ENCODE data around the gene C2orf76. TPM values are rescaled to one million over a fixed set of nuclear protein-coding genes. Genes with fewer than 3 reads are reported as not detected.
"Not testable (repeated sequence)": the region's sequence is repeated elsewhere in the genome, so short reads cannot be mapped to it uniquely, and the experiment has no call there.

Gene C2orf76
- total RNA-seq, 2 experiments from 2014 or later, result 8.9 to 9.9 TPM

DNA sequence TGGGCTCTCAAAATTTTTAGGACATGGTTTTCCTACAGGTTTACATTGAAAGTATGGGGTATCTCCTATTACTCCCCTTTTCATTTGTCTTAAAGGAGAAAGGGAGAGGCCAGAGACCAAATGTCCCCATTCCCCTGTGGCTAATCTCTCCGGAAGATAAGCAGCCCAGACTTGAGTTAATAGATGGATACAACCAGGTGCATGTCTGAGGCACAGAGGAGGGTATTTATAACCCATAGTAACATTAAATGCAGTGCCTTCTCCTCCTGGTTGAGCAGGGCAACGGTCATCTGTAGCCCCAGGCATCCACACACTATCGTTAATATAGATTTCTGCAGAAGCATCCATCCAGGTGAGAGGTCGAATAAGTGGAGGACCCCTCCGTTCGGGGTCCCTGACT is 9.8 kb upstream of the C2orf76 start:
- H3K27me3 Mint-ChIP-seq; H3K9me3 Mint-ChIP-seq (ENCODE audit: low read depth); ATAC-seq; CTCF ChIA-PET; H3K4me3 Mint-ChIP-seq; DNase-seq; intact Hi-C loops (cut with DNase I, micrococcal nuclease); POLR2A ChIA-PET; H3K27ac Mint-ChIP-seq; H3K4me1 Mint-ChIP-seq: not testable (repeated sequence)
- H3K36me3 Mint-ChIP-seq (ENCODE audit: low read depth), result peaks cover 37% of the 10 kb centered on the region

DNA sequence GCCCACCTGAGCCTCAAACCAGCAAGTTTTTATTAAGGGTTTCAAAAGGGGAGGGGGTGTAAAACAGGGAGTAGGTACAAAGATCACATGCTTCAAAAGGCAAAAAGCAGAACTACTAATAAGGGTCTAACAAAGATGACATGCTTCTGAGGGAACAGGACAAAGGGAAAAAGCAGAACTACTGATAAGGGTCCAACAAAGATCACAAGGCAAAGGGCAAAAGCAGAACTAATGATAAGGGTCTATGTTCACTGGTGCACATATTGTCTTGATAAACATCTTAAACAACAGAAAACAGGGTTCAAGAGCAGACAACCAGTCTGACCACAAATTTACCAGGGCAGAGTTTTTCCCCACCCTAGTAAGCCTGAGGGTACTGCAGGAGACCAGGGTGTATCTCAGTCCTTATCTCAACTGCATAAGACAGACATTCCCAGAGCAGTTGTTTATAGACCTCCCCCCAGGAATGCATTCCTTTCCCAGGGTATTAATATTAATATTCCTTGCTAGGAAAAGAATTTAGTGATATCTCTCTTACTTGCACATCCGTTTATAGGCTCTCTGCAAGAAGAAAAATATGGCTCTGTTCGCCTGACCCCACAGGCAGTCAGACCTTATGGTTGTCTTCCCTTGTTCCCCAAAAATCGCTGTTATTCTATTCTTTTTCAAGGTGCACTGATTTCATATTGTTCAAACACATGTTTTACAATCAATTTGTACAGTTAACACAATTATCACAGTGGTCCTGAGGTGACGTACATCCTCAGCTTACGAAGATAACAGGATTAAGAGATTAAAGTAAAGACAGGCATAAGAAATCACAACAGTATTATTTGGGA is 7.5 kb upstream of the C2orf76 start:
- CTCF ChIA-PET, result interaction anchor here (0.7 kb wide), 1 partner anchor 128 kb away, joined by 4 read pairs; no protein-coding TSS in a partner anchor
- intact Hi-C loops (cut with DNase I, micrococcal nuclease); H3K27me3 Mint-ChIP-seq; H3K4me3 Mint-ChIP-seq; H3K9me3 Mint-ChIP-seq (ENCODE audit: low read depth); POLR2A ChIA-PET; H3K4me1 Mint-ChIP-seq; ATAC-seq; DNase-seq; H3K27ac Mint-ChIP-seq: not testable (repeated sequence)
- H3K36me3 Mint-ChIP-seq (ENCODE audit: low read depth), result peaks cover 55% of the 10 kb centered on the region

DNA sequence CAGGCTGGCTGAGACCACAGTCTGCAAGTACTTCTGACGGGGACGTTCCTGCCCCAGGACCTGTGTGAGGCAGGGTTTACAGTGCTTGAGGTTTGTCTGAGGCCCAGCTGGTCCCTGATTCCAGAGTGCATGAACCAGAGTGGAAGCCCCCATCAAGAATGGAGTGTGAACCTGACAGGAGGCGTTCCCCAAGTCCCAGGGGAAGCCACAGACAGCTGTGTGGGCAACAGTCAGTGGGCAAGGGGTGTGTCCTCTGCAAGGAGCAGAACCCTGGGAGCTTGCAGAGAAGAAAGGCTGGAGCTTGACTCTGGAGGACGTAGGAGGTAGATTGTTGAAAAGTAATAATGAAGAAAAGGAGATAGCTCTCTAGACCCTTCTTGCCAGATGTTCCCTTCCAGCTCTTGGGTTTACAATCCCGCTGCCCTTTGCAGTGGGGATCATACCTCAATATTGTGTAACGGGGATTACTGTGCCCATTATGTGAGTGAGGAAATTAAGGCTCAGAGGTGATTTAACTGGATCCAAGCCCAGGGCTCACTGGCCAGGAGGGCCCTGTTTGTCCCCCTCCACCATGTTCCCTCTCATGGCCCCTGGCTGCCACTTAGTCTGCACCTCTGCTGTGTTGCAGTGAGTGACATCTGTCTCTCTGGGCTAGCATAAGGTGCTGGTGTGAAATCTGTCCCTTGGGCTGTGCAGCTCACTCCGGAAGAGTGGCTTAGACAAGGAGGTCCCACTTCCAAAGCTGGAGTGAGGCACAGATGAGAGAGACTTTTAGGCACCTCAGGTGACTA is 6.3 kb upstream of the C2orf76 start:
- CTCF ChIA-PET, result no interaction called here
- Mint-ChIP-seq H3K4me1 (peaks cover 13% of the 10 kb centered on the region), H3K9me3 (ENCODE audit: low read depth) (peaks cover 4% of the 10 kb centered on the region), H3K36me3 (ENCODE audit: low read depth) (peaks cover 63% of the 10 kb centered on the region), H3K27me3 (no peaks in the 10 kb centered on the region), H3K4me3 (no peak overlapping the region), H3K27ac (no peak overlapping the region)
- ATAC-seq, result no peak
- no peak for DNase-seq
- POLR2A ChIA-PET, result no interaction called here
- intact Hi-C loops (cut with DNase I, micrococcal nuclease), result no loop called here

DNA sequence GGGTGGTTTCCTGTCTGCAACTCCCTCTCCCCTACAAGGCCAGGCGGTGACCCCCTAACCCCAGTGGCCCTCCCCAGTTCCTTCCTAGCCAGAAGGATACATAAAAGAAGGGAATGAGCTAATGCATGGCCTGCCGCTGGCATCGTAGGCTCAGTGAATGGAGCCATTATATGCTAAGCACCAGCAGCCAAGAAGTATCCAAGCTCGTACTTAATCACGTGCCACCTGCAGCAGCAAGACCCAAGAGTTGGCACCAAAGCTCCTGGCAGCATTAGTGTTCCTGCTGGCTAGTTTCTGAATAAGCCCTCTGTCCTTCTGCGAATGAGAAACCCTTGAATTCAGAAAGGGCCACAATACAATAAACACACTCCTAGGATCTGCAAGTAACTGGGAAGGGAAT is 4.5 kb upstream of the C2orf76 start:
- no peak for DNase-seq
- Mint-ChIP-seq H3K4me3 (no peak overlapping the region), H3K27me3 (no peaks in the 10 kb centered on the region), H3K36me3 (ENCODE audit: low read depth) (peaks cover 68% of the 10 kb centered on the region), H3K4me1 (peaks cover 16% of the 10 kb centered on the region), H3K9me3 (ENCODE audit: low read depth) (peaks cover 4% of the 10 kb centered on the region), H3K27ac (no peak overlapping the region)
- intact Hi-C loops (cut with DNase I, micrococcal nuclease), result no loop called here
- ATAC-seq, result no peak
- CTCF ChIA-PET, result no interaction called here
- POLR2A ChIA-PET, result no interaction called here

DNA sequence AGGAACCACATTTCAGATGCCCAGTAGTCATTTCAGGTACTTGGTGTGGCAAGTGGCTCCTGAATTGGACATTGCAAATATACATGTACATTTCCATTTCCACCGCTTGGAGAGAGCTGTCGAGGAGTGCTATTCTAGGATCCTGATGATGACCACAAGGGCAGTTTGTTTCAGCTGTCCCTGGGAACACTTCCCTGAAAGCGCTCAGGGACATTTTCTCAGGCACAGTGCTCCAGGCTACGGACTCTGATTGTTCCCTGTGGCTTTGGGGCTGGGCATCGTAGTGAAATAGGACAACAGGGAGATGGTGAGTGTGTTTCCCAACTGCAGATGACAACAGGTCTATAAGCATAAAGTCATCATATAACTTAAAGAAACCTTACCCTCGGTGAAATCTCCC is 3.2 kb upstream of the C2orf76 start:
- peak overlapping the region; percentile 21 for H3K4me3 Mint-ChIP-seq
- H3K27me3 Mint-ChIP-seq, result no peaks in the 10 kb centered on the region
- H3K4me1 Mint-ChIP-seq, result peaks cover 28% of the 10 kb centered on the region
- ATAC-seq (no peak), DNase-seq (no peak)
- CTCF ChIA-PET, result no interaction called here
- H3K27ac Mint-ChIP-seq, result no peak overlapping the region
- intact Hi-C loops (cut with DNase I, micrococcal nuclease), result loop anchor here (5.0 to 10.0 kb wide), 7 partner anchors 47 to 1358 kb away; partner anchors contain the start of genes CCDC93 (in 1 of the 2), EPB41L5 (in 1 of the 2), INSIG2 (in 1 of the 2) and PTPN4 (in 1 of the 2)
- POLR2A ChIA-PET, result no interaction called here
- H3K9me3 Mint-ChIP-seq (ENCODE audit: low read depth), result peaks cover 4% of the 10 kb centered on the region
- peaks cover 72% of the 10 kb centered on the region for H3K36me3 Mint-ChIP-seq (ENCODE audit: low read depth)

DNA sequence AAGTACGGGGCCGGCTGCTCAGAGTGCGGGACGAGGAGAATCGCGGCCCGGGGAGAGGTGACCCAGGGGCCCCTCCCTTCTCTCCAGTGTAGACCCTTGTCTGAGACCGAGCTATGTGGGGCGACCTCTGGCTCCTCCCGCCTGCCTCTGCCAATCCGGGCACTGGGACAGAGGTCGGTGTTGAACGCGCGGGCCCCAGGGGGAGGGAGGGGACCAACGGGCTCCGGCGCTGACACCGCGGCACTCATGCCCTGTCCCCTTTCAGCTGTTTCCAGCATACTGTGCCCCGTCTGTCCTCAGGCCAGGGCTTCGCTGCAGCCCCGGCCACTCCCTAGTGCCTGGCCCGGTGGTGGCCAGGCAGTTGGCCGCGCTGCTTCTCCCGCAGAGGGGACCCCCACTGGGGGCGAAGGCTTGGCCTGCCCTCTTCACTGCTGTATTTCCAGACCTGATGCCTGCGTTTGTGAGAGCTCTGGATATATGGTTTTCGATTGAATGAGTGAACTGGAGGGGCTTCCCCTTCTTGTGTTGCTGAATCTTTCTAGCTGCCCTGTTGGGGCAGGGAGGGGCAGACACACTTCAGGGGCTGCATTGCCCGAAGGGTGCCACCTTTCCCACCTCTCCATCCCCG is 952 bp upstream of the C2orf76 start:
- H3K27me3 Mint-ChIP-seq, result no peaks in the 10 kb centered on the region
- peak overlapping the region; percentile 92 for H3K4me3 Mint-ChIP-seq
- H3K9me3 Mint-ChIP-seq (ENCODE audit: low read depth), result no peaks in the 10 kb centered on the region
- H3K4me1 Mint-ChIP-seq, result peaks cover 36% of the 10 kb centered on the region
- ChIA-PET POLR2A (interaction anchor here (0.8 kb wide), 1 partner anchor 313 kb away, joined by 3 read pairs; no protein-coding TSS in a partner anchor), CTCF (interaction anchor here (0.6 to 1.0 kb wide), 2 partner anchors 10 to 486 kb away, joined by 3 to 5 read pairs; no protein-coding TSS in a partner anchor)
- peaks cover 53% of the 10 kb centered on the region for H3K36me3 Mint-ChIP-seq (ENCODE audit: low read depth)
- ATAC-seq (peak; percentile 43), DNase-seq (peak; percentile 74)
- intact Hi-C loops (cut with DNase I, micrococcal nuclease), result loop anchor here (1.0 to 10.0 kb wide), 13 partner anchors 50 to 1553 kb away; partner anchors contain the start of genes PTPN4 (in 2 of the 2), CCDC93 (in 1 of the 2), DDX18 (in 1 of the 2) and EPB41L5 (in 1 of the 2)
- H3K27ac Mint-ChIP-seq, result peak overlapping the region; percentile 95

DNA sequence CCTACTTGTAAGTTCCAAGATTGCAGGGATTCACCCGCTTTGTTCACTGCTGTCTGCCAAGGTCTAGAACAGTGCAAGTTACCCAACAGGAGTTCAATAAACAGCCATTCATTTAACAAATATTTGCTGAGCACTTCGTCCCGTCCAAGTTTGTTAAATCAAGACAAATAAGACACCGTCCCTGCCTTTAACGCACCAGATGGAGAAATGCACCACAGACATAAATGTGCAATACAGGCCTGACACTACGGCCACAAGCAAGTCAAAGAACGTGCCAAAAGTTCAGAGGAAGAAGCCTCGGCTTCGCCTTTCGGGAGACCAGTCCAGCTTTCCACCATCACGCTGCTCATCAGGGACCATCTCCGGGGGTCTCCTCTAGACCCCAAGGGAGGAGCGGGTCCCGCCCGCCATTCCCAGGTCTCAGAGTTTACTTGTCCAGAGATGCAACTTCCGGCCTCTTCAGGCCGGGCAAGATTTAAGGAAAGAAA is 429 bp downstream of the C2orf76 start:
- ATAC-seq (no peak), DNase-seq (peak; percentile 16)
- Mint-ChIP-seq H3K4me3 (peak overlapping the region; percentile 92), H3K9me3 (ENCODE audit: low read depth) (no peaks in the 10 kb centered on the region), H3K27ac (peak overlapping the region; percentile 95), H3K36me3 (ENCODE audit: low read depth) (peaks cover 39% of the 10 kb centered on the region), H3K27me3 (no peaks in the 10 kb centered on the region), H3K4me1 (peaks cover 36% of the 10 kb centered on the region)
- intact Hi-C loops (cut with DNase I, micrococcal nuclease), result loop anchor here (1.0 to 10.0 kb wide), 13 partner anchors 51 to 1551 kb away; partner anchors contain the start of genes PTPN4 (in 2 of the 2), CCDC93 (in 1 of the 2), DDX18 (in 1 of the 2) and EPB41L5 (in 1 of the 2)
- ChIA-PET POLR2A (interaction anchor here (0.8 kb wide), 1 partner anchor 1709 kb away, joined by 3 read pairs; no protein-coding TSS in a partner anchor), CTCF (no interaction called here)

DNA sequence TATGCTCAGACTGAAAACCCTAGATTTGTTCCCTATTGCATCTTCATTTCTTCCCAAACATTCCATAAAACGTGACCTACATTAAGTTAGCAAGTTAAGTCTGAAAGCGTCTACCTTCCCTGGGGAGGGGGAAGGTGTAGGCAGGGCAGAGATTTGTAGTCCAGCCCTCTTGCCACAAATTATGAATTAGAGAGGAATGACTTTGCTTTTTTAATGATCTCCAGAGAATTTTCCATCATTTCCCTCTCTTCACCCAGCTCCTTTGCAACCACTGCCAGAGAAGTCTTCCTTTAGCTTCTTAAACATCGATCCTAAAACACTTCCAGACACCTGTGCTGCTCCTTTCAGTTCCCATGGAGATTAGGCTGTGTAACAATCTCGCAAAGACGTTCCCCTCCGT is 1.2 kb downstream of the C2orf76 start:
- intact Hi-C loops (cut with DNase I, micrococcal nuclease), result loop anchor here (5.0 to 10.0 kb wide), 7 partner anchors 52 to 1353 kb away; partner anchors contain the start of genes CCDC93 (in 1 of the 2), EPB41L5 (in 1 of the 2), INSIG2 (in 1 of the 2) and PTPN4 (in 1 of the 2)
- peak overlapping the region; percentile 92 for H3K4me3 Mint-ChIP-seq
- POLR2A ChIA-PET, result no interaction called here
- peak overlapping the region; percentile 95 for H3K27ac Mint-ChIP-seq
- H3K36me3 Mint-ChIP-seq (ENCODE audit: low read depth), result peaks cover 32% of the 10 kb centered on the region
- H3K4me1 Mint-ChIP-seq, result peaks cover 36% of the 10 kb centered on the region
- CTCF ChIA-PET, result no interaction called here
- no peaks in the 10 kb centered on the region for H3K27me3 Mint-ChIP-seq
- no peaks in the 10 kb centered on the region for H3K9me3 Mint-ChIP-seq (ENCODE audit: low read depth)
- ATAC-seq, result no peak
- no peak for DNase-seq

DNA sequence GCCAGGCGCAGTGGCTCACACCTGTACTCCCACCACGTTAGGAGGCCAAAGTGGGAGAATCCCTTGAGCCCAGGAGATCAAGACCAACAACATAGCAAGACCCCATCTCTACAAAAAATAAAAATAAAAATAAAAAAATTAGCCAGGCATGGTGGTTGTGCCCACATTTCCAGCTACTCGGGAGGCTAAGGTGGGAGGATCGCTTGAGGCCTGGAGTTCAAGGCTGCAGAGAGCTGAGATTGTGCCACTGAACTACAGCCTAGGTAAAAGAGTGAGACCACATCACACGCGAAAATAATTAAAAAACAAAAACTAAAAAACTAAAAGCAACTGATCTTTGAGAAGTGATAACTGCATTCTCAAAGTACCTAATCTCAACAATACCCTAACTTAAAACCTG is 1.8 kb downstream of the C2orf76 start:
- intact Hi-C loops (cut with DNase I, micrococcal nuclease), result loop anchor here (5.0 to 10.0 kb wide), 7 partner anchors 53 to 1352 kb away; partner anchors contain the start of genes CCDC93 (in 1 of the 2), EPB41L5 (in 1 of the 2), INSIG2 (in 1 of the 2) and PTPN4 (in 1 of the 2)
- H3K4me1 Mint-ChIP-seq, result peaks cover 35% of the 10 kb centered on the region
- CTCF ChIA-PET, result no interaction called here

DNA sequence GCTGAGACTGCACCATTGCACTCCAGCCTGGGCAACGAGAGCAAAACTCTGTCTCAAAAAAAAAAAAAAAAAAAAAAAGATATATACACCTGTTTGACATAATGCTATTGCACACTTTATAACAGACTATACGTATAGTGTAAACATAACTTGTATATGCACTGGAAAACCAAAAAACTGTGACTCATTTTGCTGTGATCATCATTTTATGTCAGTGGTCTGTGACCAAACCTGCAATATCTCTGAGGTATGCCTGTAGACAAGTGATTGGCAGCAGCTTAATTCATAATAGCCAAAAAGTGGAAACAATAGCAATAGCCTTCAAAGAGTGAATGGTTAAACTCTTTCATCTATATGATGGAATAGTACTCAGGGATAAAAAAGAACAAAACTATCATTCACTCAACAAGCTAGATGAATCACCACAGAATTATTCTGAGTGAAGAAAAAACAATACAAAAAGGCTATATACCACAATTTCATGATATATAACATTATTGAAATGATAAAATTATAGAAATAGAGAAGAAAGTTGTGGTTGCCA is 6.1 kb downstream of the C2orf76 start:
- Mint-ChIP-seq H3K36me3 (ENCODE audit: low read depth) (peaks cover 6% of the 10 kb centered on the region), H3K4me3 (no peak overlapping the region), H3K4me1 (peaks cover 15% of the 10 kb centered on the region), H3K9me3 (ENCODE audit: low read depth) (no peaks in the 10 kb centered on the region), H3K27ac (no peak overlapping the region), H3K27me3 (no peaks in the 10 kb centered on the region)
- ChIA-PET POLR2A (no interaction called here), CTCF (interaction anchor here (1.0 kb wide), 1 partner anchor 11 kb away, joined by 3 read pairs; no protein-coding TSS in a partner anchor)
- intact Hi-C loops (cut with DNase I, micrococcal nuclease), result loop anchor here (10.0 kb wide), 2 partner anchors 394 to 1276 kb away; partner anchors contain the start of genes INSIG2 (in 1 of the 2) and PTPN4 (in 1 of the 2)
- ATAC-seq (peak; percentile 30), DNase-seq (no peak)

More for the DNA sequence above, 1.8 kb downstream of the C2orf76 start:
- Mint-ChIP-seq H3K4me3 (peak overlapping the region; percentile 92), H3K27ac (peak overlapping the region; percentile 43), H3K9me3 (ENCODE audit: low read depth) (no peaks in the 10 kb centered on the region), H3K27me3 (no peaks in the 10 kb centered on the region), H3K36me3 (ENCODE audit: low read depth) (peaks cover 26% of the 10 kb centered on the region)
- ATAC-seq (no peak), DNase-seq (no peak)
- POLR2A ChIA-PET, result no interaction called here
